Measurements from ENCODE around the gene DENND1A. TPM values are rescaled to one million over a fixed set of nuclear protein-coding genes. Genes with fewer than 3 reads are reported as not detected.

The DENND1A gene
- total RNA-seq, 1 donor from 2014 or later, result 25.2 TPM

DNA sequence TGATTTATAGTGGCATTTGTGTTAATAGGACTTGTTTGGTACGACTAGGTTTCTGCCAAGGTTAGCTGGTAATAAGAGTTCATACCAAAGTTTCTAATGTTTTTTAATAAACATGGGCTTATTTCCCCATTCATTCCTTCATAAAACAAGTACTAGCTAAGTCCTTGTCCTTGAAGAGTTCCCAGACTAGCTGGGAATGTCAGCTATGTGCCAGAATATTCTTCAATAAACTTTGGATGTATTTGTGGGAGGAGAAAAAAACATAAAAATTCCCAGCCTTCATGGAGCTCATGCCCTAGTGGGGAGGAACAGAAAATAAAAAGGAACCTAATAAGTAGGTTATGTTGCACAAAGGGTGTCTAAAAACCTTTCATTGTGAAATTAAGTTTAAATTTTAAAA is 176.9 kb downstream of the DENND1A start:
- ATAC-seq (ENCODE audit: low read depth) (no peak), DNase-seq (no peak)
- H3K27me3 Mint-ChIP-seq, result no peaks in the 10 kb centered on the region
- ChIA-PET POLR2A (no interaction called here), CTCF (no interaction called here)
- intact Hi-C loops (cut with micrococcal nuclease), result no loop called here
- H3K36me3 Mint-ChIP-seq (ENCODE audit: low read depth), result peaks cover 12% of the 10 kb centered on the region
- no peaks in the 10 kb centered on the region for H3K9me3 Mint-ChIP-seq
- H3K4me3 Mint-ChIP-seq, result no peak overlapping the region
- TF ChIP-seq, protein P1, sequence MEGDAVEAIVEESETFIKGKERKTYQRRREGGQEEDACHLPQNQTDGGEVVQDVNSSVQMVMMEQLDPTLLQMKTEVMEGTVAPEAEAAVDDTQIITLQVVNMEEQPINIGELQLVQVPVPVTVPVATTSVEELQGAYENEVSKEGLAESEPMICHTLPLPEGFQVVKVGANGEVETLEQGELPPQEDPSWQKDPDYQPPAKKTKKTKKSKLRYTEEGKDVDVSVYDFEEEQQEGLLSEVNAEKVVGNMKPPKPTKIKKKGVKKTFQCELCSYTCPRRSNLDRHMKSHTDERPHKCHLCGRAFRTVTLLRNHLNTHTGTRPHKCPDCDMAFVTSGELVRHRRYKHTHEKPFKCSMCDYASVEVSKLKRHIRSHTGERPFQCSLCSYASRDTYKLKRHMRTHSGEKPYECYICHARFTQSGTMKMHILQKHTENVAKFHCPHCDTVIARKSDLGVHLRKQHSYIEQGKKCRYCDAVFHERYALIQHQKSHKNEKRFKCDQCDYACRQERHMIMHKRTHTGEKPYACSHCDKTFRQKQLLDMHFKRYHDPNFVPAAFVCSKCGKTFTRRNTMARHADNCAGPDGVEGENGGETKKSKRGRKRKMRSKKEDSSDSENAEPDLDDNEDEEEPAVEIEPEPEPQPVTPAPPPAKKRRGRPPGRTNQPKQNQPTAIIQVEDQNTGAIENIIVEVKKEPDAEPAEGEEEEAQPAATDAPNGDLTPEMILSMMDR (IDR thresholded peaks at IDR 0.05), result no peak
- H3K4me1 Mint-ChIP-seq, result peaks cover 26% of the 10 kb centered on the region
- no peak overlapping the region for H3K27ac Mint-ChIP-seq

DNA sequence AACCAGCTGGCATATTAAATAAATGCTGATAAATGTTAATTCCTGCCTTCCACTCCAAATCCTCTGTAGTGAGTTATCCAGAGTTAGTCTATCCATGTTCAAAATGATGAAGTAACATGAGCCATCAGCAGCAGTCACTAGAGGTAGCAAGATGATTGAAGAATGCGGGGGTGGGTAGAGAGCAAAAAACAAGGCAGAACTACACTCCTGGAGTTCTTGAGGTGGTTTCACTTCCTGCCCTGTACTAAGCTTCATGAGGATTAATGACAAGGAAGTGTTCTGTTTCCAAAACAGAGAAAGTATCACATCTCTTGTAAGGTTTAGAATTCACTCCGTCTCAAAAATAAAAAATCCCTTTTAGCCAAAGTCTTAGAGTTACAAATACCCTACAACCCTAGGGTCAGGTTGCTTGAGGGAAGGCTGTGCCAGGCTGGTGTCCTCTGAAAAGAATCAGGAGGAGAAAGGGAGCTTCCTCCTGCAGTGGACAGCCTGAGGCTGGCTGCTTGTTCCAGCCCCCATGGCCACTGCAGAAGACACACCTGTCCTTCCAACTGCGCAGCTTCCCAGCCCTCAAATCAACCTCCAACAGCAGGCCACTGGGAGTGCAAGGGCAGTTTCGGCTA is 180.2 kb downstream of the DENND1A start:
- H3K9me3 Mint-ChIP-seq, result no peaks in the 10 kb centered on the region
- TF ChIP-seq, protein P1 (IDR thresholded peaks at IDR 0.05), result no peak
- ChIA-PET CTCF (no interaction called here), POLR2A (interaction anchor here (0.6 kb wide), 1 partner anchor 8 kb away, joined by 11 read pairs; no protein-coding TSS in a partner anchor)
- ATAC-seq (ENCODE audit: low read depth) (peak; percentile 67), DNase-seq (no peak)
- no peaks in the 10 kb centered on the region for H3K27me3 Mint-ChIP-seq
- H3K27ac Mint-ChIP-seq, result peak overlapping the region; percentile 50
- no peaks in the 10 kb centered on the region for H3K36me3 Mint-ChIP-seq (ENCODE audit: low read depth)
- peaks cover 23% of the 10 kb centered on the region for H3K4me1 Mint-ChIP-seq
- intact Hi-C loops (cut with micrococcal nuclease), result no loop called here
- no peak overlapping the region for H3K4me3 Mint-ChIP-seq

DNA sequence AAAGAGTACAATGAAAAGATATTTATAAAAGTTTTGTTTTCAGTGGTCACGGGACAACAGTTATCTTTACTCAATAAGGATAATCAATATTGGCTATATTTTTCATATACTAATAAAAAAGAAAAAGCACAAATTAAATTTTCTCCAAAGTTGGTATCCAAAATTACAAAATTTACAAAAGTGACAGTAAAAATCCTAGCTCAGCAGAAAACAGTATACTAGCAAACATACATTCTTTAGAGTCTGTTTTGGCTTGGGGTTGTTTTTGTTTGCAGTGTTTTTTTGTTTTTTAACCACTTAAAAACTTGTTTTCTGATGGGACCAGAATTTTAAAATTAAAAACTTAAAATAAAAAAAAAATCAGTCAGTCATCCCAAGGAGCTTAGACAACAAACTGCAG is 183.2 kb downstream of the DENND1A start:
- Mint-ChIP-seq H3K27me3 (no peaks in the 10 kb centered on the region), H3K36me3 (ENCODE audit: low read depth) (no peaks in the 10 kb centered on the region)

DNA sequence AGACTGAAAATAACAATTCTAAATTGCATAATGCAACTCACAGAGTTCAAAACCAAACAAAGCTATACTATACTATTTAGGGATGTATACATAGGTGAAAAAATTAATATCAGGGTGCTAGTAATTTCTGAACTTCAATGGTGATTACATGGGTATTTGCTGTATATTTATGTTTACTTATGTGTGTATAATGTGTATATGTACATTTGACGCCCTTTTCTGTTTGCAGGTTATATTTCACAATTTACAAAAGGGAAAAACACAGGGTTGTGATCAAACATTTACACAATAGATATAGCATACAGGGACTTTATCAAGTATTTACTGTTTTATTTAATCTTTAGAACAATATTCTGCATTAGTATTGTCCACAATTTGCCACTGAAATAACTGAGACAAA is 184.0 kb downstream of the DENND1A start:
- CTCF ChIA-PET, result no interaction called here
- Mint-ChIP-seq H3K9me3 (no peaks in the 10 kb centered on the region), H3K27ac (no peak overlapping the region), H3K4me3 (no peak overlapping the region), H3K27me3 (no peaks in the 10 kb centered on the region), H3K36me3 (ENCODE audit: low read depth) (no peaks in the 10 kb centered on the region), H3K4me1 (peaks cover 26% of the 10 kb centered on the region)
- DNase-seq (no peak), ATAC-seq (ENCODE audit: low read depth) (no peak)
- POLR2A ChIA-PET, result no interaction called here
- intact Hi-C loops (cut with micrococcal nuclease), result no loop called here
- TF ChIP-seq, protein P1 (IDR thresholded peaks at IDR 0.05), result no peak

More for the DNA sequence above, 183.2 kb downstream of the DENND1A start:
- no peaks in the 10 kb centered on the region for H3K9me3 Mint-ChIP-seq
- ChIA-PET CTCF (no interaction called here), POLR2A (no interaction called here)
- peaks cover 21% of the 10 kb centered on the region for H3K4me1 Mint-ChIP-seq
- H3K4me3 Mint-ChIP-seq, result no peak overlapping the region
- no peak for ATAC-seq (ENCODE audit: low read depth)
- no peak overlapping the region for H3K27ac Mint-ChIP-seq
- TF ChIP-seq, protein P1 (IDR thresholded peaks at IDR 0.05), result no peak
- DNase-seq, result no peak
- intact Hi-C loops (cut with micrococcal nuclease), result no loop called here

DNA sequence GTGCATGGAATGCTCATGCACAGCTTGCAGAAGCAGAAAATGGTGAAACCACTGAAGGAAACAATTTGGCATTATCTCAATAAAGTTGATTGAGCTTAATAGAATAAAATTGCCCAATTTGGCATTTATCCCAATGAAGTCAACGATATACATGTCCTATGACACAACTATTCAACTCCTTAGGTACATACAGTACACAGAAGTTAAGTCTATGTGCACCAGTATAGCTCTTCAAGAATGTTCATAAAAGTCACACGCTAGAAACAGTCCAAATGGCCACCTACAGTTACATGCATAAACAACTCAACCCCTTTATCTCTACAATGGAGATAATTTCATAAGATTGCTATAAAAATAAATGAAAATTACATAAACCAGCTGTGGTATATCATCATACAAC is 184.5 kb downstream of the DENND1A start:
- no peaks in the 10 kb centered on the region for H3K36me3 Mint-ChIP-seq (ENCODE audit: low read depth)

More for the DNA sequence above, 184.5 kb downstream of the DENND1A start:
- H3K4me1 Mint-ChIP-seq, result peaks cover 26% of the 10 kb centered on the region
- intact Hi-C loops (cut with micrococcal nuclease), result no loop called here
- ATAC-seq (ENCODE audit: low read depth) (no peak), DNase-seq (no peak)
- TF ChIP-seq, protein P1 (IDR thresholded peaks at IDR 0.05), result no peak
- no peak overlapping the region for H3K27ac Mint-ChIP-seq
- H3K27me3 Mint-ChIP-seq, result no peaks in the 10 kb centered on the region
- H3K4me3 Mint-ChIP-seq, result no peak overlapping the region
- H3K9me3 Mint-ChIP-seq, result no peaks in the 10 kb centered on the region
- CTCF ChIA-PET, result no interaction called here
- POLR2A ChIA-PET, result no interaction called here

Data from activated B cell treated with CpG ODN at 0.5 μM for 24 hours (primary cell).